Choroid plexus epithelial cell (primary cell): ENCODE measurements around the gene CCDC169.

Experiments
- DNase-seq: peaks from one replicate; pipeline ENCODE4 v3.0.0-alpha.2; 2010; ENCODE audit warnings: low read depth
- H3K4me3 ChIP-seq: 2 replicates; pipeline ENCODE4 v1.5.1; 2011; ENCODE audit warnings: low read depth, mild to moderate bottlenecking, control low read depth, low read length, moderate library complexity
- CTCF ChIP-seq: conservative IDR thresholded peaks from 2 replicates; pipeline ENCODE4 v1.5.1; 2011; ENCODE audit warnings: low read depth, mild to moderate bottlenecking, control low read depth, inconsistent platforms, low read length, moderate library complexity

The CCDC169 gene

GRCh38 chr13:36244073-36244472 lies 53.5 kb downstream of the CCDC169 start:
- no peak for DNase-seq
- H3K4me3 ChIP-seq, result no peak overlapping the region
- no peak for TF ChIP-seq CTCF

DNA sequence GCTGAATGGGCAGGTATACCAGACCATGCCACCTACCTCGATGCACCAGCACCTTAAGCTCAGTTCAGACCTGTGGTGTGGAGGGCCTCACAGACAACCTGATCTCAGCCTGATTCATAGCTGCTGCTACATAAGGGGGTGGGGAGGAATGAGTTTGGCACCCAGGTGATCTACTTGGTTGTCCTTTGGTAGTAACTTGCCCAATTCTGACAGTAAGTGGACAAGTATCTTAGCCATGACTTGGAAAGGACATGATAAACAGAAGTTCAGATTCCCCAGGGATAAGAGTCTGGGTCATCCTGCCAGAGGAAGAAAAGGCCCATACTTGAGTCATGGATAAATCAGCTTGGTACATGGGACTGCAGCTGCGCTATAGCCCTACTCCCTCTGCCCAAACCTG lies 54.9 kb downstream of the CCDC169 start:
- H3K4me3 ChIP-seq, result no peak overlapping the region
- no peak for TF ChIP-seq CTCF
- no peak for DNase-seq

DNA sequence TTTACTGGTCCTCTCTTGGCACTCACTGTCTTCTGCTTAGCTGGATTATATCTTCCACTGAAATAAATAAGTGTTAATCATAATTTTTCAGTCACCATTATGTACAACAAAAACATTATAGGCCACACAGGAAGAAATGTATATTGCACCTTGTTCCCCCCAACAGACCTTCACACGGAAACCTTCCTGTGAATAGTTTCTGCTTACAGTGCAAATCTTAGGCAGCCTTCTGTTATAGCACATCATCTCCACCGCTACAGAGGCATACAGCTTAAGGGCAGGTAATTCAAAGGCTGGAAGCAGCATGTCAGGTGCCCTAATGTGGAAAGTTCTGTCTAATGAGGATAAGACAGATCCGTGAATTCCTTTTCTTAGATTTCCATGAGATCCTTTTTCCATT lies 66.4 kb downstream of the CCDC169 start:
- no peak for DNase-seq
- no peak overlapping the region for H3K4me3 ChIP-seq
- no peak for TF ChIP-seq CTCF

- no peak for DNase-seq
- no peak overlapping the region for H3K4me3 ChIP-seq
- no peak for TF ChIP-seq CTCF
These were observed 72.9 kb downstream of the CCDC169 start for GRCh38 chr13:36224730-36225129.

DNA sequence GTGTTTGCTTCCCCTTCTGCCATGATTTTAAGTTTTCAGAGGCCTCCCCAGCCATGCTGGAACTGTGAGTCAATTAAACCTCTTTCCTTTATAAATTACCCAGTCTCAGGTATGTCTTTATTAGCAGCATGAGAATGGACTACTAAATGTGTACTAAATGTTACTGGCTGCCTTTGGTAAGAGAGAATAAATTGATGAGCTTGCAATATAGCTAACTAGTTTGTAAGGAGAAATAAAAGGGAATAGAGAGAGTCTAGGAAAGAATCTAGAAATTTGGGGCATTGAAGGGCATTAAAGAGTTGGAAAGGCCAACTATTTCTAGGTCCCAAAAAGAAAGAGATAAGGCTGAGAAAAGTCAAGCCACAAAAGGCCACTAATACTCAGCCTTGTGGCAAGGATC lies 77.7 kb downstream of the CCDC169 start:
- no peak for TF ChIP-seq CTCF
- no peak for DNase-seq
- H3K4me3 ChIP-seq, result no peak overlapping the region

DNA sequence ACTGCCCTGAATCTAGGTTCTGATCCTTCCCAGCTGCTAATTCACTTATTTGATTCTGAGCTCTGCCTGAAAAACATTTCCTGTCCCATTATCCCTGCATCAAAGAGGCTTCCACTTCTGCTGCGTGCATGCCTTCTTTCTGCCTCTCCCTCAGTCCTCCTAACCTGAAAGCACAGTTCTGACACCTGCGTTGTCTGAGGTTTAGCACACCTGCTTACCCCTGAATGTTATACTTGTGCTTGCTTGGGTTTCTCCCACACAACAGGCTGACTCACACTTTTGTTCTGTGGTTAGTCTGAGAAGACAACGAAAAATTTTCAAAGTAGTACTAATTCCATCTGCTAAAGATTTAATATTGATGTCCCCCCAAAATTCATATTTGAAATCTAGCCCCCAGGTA lies 80.2 kb downstream of the CCDC169 start:
- no peak for DNase-seq
- H3K4me3 ChIP-seq, result no peak overlapping the region
- no peak for TF ChIP-seq CTCF

- no peak for TF ChIP-seq CTCF
- H3K4me3 ChIP-seq, result no peak within 1 kb of the TSS
- DNase-seq, result no peak
These were observed 83.3 kb downstream of the CCDC169 start, which contains the start of gene SOHLH2 for GRCh38 chr13:36214163-36214921. Gene SOHLH2, minus strand, starts transcription at chr13:36214556. Its CDS starts 30 bp downstream, at chr13:36214526.
